Activated CD8-positive, alpha-beta memory T cell treated with anti-CD3 and anti-CD28 coated beads for 36 hours (primary cell): ENCODE data around the gene GSTT2B. TPM values are rescaled to one million over a fixed set of nuclear protein-coding genes. Genes with fewer than 3 reads are reported as not detected.
"Not testable (repeated sequence)": the region's sequence is repeated elsewhere in the genome, so short reads cannot be mapped to it uniquely, and the experiment has no call there.

Source experiments
- CTCF ChIA-PET: fragments of 350-600 bp; sonication (Branson Sonifier 250); formaldehyde crosslinking; loops from one replicate; lab custom pipeline; 2021; ENCODE audit warnings: antibody characterized with exemption; lab: Charles Lee
- POLR2A ChIA-PET: fragments of 350-600 bp; sonication (Branson Sonifier 250); formaldehyde crosslinking; loops from one replicate; lab custom pipeline; 2021; ENCODE audit warnings: antibody characterized with exemption; lab: Charles Lee
- total RNA-seq, 2 experiments: library from RNA; stranded (reverse); gene quantifications; one replicate each; pipeline ENCODE4 v1.2.3, GENCODE V29; 2021

The GSTT2B gene
- total RNA-seq, 2 experiments from 2014 or later, result not detected

- CTCF ChIA-PET, POLR2A ChIA-PET: not testable (repeated sequence)
Observed at GRCh38 chr22:23954193-23954990, 6.6 kb downstream of the GSTT2B start.

- CTCF ChIA-PET, POLR2A ChIA-PET: not testable (repeated sequence)
Observed at GRCh38 chr22:23953485-23953884, 7.5 kb downstream of the GSTT2B start.

DNA sequence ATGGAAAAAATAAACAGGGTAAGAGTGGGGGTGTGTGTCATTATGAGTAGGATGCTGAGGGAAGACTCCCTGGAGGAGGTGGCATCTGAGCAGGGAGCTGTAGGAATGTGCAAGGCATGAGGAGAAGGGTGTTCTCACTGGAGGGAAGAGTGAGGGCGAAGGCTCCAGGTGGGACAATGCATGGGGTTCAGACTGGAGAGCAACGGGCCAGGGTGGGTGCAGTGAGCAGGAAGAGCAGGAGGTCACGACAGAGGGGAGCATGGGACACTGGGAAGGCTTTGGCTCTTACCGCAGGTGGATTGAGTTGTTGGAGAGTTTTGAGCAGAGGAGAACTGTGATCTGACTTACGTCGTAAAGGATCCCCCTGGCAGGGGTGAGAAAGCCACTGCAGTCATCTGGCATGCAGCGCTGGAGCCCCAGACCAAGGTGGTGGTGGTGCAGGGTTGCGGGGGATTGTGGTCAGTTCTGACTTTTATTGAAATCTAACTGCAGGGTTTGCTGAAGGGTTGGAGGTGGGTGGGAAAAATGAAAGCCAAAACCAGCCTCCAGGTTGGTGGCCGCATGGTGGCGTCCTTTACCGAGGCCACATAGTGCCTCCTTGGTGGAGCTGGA, 8.1 kb downstream of the GSTT2B start:
- POLR2A ChIA-PET, CTCF ChIA-PET: not testable (repeated sequence)

DNA sequence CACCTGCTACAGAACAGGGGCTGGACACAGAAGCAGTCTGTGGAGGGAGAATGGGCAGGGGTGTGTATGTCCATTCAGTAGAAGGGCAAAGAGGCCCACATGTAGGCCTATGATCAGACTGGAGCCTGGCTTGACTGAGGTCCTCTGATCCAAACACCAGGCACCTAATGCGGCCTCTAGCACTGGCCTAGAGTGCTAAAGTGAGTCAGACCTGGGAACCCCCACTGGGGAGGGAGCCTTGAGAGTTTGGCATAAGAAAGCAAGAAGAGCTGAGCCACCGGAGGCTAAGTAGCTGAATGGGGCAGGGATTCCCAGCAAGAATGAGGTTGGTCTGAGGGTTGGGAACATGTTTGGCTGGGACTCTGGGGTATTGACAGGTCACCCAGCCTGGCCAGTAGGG, 9.6 kb downstream of the GSTT2B start:
- CTCF ChIA-PET, POLR2A ChIA-PET: not testable (repeated sequence)

DNA sequence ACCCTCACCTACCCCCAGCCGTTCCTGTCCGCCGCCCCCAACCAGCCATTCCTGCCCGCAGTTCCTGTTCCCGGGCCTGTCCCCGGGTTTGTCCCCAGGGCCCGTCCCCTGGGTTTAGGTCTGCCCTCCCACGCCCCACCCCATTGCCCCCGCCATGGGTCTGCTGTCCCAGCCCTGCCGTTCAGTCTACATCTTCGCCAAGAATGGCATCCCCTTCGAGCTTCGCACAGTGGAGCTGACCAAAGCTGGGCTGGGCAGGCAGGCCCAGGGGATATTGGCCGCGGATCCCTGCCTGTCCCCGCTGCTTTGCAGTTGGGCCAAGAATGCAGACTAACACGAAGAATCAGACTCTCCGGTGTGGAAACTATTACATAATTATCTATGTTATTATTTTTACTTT, 11.2 kb downstream of the GSTT2B start:
- CTCF ChIA-PET, POLR2A ChIA-PET: not testable (repeated sequence)

DNA sequence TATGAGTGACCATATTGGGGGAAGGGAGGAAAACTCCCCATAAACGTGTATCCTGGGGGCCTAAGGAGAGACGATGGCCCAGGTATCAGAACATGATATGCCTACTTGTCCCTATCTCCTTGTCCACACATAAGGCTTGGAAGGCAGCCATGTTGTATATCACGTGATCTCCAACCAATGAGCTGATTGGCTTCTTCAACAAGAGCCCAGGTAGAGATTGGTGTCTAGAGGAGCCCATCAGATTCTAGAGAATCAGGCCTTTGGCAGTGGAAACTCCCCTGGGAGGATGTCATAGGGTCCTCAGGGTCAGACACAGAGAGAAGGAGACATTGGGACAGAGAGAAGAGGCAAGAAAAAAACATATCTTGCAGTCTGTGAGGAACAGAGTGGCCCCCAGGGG, 13.6 kb downstream of the GSTT2B start:
- CTCF ChIA-PET, POLR2A ChIA-PET: not testable (repeated sequence)

- CTCF ChIA-PET, POLR2A ChIA-PET: not testable (repeated sequence)
Observed at GRCh38 chr22:23940166-23940565, 20.8 kb downstream of the GSTT2B start.

DNA sequence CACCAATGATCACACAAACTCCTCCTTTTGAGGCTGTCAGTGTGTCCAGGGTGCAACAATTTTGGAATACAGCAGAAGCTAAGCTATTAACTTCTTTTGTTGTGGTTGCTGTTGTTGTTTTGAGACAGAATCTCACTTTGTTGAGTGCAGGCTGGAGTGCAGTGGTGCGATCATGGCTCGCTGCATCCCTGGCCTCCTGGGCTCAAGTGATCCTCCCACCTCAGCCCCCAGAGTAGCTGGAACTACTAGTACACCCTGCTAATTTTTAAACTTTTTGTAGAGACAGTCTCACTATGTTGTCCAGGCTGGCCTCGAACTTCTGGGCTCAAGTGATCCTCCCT, 22.0 kb downstream of the GSTT2B start:
- CTCF ChIA-PET, result no interaction called here
- POLR2A ChIA-PET, result no interaction called here

DNA sequence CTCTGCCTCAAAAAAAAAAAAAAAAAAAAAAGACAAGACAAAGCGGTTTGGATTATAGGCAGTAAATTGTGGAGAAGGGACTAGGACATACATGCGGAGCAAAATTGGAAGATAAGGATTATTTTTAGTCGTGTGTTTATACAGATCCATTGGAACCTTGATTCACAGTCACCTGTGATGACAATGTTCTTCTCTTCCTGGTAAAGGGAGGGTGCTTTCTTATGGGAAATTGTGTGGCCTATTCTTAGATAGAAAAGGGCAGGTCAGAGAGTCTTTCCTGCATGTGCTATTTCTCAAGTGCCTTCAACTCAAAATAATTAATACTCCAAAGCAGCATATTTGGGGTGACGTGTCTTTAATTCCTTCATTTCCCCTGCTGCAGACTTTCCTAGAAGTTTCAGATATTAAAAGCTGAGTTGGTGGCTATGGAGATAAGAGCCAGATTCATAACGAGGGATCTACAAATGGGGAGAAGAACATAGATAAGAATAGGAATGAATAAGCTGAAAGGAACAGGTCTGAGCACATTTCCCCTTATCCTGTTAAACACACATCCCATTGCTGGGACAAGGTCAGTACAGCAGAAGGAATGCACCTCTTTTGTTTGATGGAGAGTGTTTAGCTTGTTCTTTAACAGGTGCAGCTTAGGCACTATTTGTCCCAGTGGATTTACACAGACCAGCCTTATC, 22.5 kb downstream of the GSTT2B start:
- CTCF ChIA-PET, result no interaction called here
- POLR2A ChIA-PET, result no interaction called here

- CTCF ChIA-PET, result interaction anchor here (1.1 kb wide), 1 partner anchor 14 kb away, joined by 3 read pairs; no protein-coding TSS in a partner anchor
- POLR2A ChIA-PET, result interaction anchor here (1.1 kb wide), 1 partner anchor 32 kb away, joined by 8 read pairs; the partner anchor contains the start of gene MIF
Observed at GRCh38 chr22:23926561-23926960, 34.4 kb downstream of the GSTT2B start.

GRCh38 chr22:23925020-23925606, 35.9 kb downstream of the GSTT2B start:
- CTCF ChIA-PET, result interaction anchor here (0.7 to 1.1 kb wide), 2 partner anchors 12 to 172 kb away, joined by 3 read pairs; no protein-coding TSS in a partner anchor

GRCh38 chr22:23922921-23923320, 38.1 kb downstream of the GSTT2B start:
- ChIA-PET POLR2A (no interaction called here), CTCF (no interaction called here)

More at GRCh38 chr22:23925020-23925606, 35.9 kb downstream of the GSTT2B start:
- POLR2A ChIA-PET, result interaction anchor here (0.6 kb wide), 1 partner anchor 465 kb away, joined by 9 read pairs; no protein-coding TSS in a partner anchor

DNA sequence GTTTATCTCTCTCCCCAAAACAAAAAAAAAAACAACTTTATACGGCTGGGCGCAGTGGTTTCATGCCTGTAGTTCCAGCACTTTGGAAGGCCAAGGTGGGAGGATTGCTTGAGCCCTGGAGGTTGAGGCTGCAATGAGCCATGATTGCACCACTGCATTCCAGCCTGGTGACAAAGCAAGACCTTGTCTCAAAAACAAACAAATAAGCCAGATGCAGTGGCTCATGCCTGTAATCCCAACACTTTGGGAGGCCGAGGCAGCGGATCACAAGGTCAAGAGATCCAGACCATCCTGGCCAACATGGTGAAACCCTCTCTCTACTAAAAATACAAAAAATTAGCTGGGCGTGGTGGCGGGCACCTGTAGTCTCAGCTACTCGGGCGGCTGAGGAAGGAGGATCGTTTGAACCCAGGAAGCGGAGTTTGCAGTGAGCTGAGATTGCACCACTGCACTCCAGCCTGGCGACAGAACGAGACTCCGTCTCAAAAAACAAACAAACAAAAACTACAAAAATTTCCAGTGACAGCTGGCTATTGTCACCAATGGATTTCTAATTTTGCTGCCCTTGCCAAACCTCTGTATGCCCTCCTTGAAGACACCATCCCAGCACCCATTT, 39.3 kb downstream of the GSTT2B start:
- POLR2A ChIA-PET, CTCF ChIA-PET: not testable (repeated sequence)

- ChIA-PET CTCF (interaction anchor here (0.7 kb wide), 1 partner anchor 105 kb away, joined by 3 read pairs; no protein-coding TSS in a partner anchor), POLR2A (interaction anchor here (0.6 kb wide), 1 partner anchor 589 kb away, joined by 3 read pairs; no protein-coding TSS in a partner anchor)
Observed at GRCh38 chr22:23920267-23920611, 40.8 kb downstream of the GSTT2B start.

DNA sequence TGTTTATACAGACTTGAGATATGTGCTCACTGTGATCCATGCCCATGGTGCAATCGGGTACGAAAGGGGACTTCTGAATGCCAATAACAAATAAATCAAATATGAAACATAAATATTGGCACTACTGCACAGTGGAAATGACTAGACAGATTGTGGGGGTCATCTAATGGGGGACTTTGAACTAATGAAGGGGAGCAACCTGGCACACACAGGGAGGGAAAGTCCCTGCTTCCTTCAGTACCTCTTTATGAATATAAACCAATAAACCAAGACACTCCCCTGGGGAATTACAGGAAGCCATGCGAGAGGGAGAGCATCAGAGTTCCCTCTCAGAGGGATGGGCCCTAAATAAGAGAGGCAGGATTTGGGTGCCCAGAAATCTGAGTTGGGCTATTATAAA, 45.7 kb downstream of the GSTT2B start:
- ChIA-PET POLR2A (no interaction called here), CTCF (no interaction called here)

GRCh38 chr22:23913661-23914353, 47.2 kb downstream of the GSTT2B start:
- ChIA-PET POLR2A (interaction anchor here (0.5 to 4.5 kb wide), 5 partner anchors 18 to 305 kb away, joined by 3 to 30 read pairs (median 5); partner anchors contain the start of gene MIF), CTCF (interaction anchor here (0.6 to 2.6 kb wide), 3 partner anchors 12 to 91 kb away, joined by 3 to 13 read pairs (median 4); partner anchors contain the start of gene MIF)

DNA sequence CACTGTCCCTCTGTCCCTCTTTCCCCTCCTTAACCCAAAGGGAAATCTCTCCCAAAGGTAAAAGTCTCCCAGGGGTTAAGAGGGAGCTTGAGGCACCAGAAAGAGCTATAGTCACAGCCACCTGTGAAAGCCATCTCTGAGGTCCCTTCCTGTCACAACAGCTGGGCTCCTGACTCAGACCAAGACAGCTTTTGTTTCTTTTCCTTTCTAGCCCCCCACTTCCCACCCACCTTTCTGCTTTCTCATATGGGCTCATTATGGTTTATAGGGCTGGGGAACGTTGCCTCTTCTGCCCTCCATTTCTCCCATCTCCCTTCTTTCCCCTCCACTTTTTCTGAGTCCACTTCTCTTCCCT, 47.7 kb downstream of the GSTT2B start:
- CTCF ChIA-PET, result interaction anchor here (1.2 to 2.6 kb wide), 2 partner anchors 13 to 19 kb away, joined by 3 to 13 read pairs; partner anchors contain the start of gene MIF
- POLR2A ChIA-PET, result interaction anchor here (1.0 to 4.5 kb wide), 4 partner anchors 17 to 243 kb away, joined by 4 to 30 read pairs (median 6); partner anchors contain the start of gene MIF

- ChIA-PET CTCF (interaction anchor here (1.2 to 2.6 kb wide), 2 partner anchors 14 to 19 kb away, joined by 3 to 13 read pairs; partner anchors contain the start of gene MIF), POLR2A (interaction anchor here (1.5 to 4.5 kb wide), 2 partner anchors 18 to 244 kb away, joined by 5 to 30 read pairs; partner anchors contain the start of gene MIF)
Observed at GRCh38 chr22:23912293-23912903, 48.6 kb downstream of the GSTT2B start.
